GM19351 (cell line): ENCODE results near the gene RAB39A.

Experiments
- ATAC-seq: cut with Tn5 transposase; IDR thresholded peaks from one replicate; pipeline ENCODE4 v1.9.1; 2021; ENCODE audit warnings: mild to moderate bottlenecking, moderate library complexity; ENCODE audit not compliant: unreplicated experiment

The RAB39A gene

GRCh38 chr11:107961480-107961879 is 33.2 kb downstream of the RAB39A start:
- ATAC-seq, result no peak

DNA sequence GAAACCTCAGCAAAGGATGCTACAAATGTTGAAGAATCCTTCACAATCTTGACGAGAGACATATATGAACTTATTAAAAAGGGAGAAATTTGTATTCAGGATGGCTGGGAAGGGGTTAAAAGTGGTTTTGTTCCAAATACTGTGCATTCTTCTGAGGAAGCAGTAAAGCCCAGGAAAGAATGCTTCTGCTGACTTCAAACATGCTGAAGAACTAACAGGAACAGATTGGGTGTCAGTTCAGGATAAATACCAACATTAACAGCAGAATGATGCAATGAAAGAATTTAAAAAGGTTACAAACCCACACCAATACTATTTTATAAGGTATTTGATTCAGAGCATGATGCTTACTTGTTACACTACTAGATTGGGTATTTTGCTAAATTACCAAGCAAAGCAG is 33.9 kb downstream of the RAB39A start:
- no peak for ATAC-seq

GRCh38 chr11:107963091-107963490 is 34.8 kb downstream of the RAB39A start:
- no peak for ATAC-seq

GRCh38 chr11:107969219-107969618 is 41.0 kb downstream of the RAB39A start:
- no peak for ATAC-seq

- no peak for ATAC-seq
Measured at GRCh38 chr11:107970049-107970448, 41.8 kb downstream of the RAB39A start.

DNA sequence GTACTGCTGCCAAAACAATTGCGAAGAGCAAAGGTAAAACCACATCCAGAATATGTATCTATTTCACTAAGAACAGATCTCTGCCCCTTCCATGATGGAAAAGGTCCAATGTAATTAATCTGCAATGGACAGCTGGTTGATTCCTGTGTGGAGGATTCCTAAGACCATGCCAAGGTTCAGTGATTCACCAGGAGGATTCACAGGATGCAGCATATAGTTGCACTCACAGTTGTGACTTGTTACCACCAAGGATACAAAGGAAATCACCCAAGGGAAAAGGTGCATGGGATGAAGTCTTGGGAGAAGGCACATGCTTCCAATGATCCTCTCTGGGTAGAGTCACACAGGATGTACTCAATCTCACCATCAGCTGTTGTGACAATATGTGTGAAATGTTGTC is 45.4 kb downstream of the RAB39A start:
- no peak for ATAC-seq

DNA sequence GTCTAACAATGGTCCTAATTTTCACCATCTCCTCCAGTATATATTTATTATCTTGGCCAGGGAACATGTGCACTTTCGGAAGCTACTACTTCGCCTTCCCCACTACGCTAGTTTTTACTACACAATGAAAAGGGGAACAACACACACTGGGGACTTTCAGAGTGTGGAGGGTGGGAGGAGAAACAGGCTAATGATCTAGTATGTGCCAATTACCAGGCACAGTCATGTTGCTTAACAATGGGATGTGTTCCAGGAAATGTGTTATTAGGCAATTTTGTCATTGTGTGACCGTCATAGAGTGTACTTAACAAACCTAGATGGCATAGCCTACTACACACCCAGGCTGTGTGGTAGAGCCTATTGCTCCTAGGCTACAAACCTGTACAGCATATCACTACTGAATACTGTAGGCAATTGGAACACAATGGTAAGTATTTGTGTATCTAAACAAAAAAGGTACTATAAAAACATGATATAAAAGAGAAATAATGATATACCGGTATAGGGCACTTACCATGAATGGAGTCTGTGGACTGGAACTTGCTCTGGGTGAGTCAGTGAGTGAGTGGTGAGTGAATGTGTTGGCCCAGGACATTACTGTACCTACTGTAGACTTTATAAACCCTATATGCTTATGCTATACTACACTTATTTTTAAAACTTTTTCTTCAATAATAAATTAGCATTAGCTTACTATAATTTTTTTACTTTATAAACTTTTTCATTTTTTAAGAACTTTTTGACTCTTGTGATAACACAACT is 60.3 kb downstream of the RAB39A start:
- ATAC-seq, result no peak

GRCh38 chr11:107991868-107992414 is 63.7 kb downstream of the RAB39A start:
- no peak for ATAC-seq

GRCh38 chr11:107996006-107996776 is 67.9 kb downstream of the RAB39A start:
- ATAC-seq, result no peak

GRCh38 chr11:107998761-107999160 is 70.5 kb downstream of the RAB39A start:
- no peak for ATAC-seq

- ATAC-seq, result peak; percentile 100
Measured at GRCh38 chr11:107999759-108000455, 71.7 kb downstream of the RAB39A start.

- ATAC-seq, result no peak
Measured at GRCh38 chr11:108002476-108002875, 74.2 kb downstream of the RAB39A start.

GRCh38 chr11:108003623-108004022 is 75.4 kb downstream of the RAB39A start:
- ATAC-seq, result no peak

- ATAC-seq, result no peak
Measured at GRCh38 chr11:108007819-108008218, 79.6 kb downstream of the RAB39A start.

- peak; percentile 88 for ATAC-seq
Measured at GRCh38 chr11:108008656-108009496, 80.6 kb downstream of the RAB39A start, which contains the start of gene CUL5. TSS of gene CUL5 (plus strand) at chr11:108008898. CDS start at chr11:108009349, 451 bp downstream.

GRCh38 chr11:108009497-108010370 is 81.5 kb downstream of the RAB39A start:
- ATAC-seq, result peak; percentile 11

GRCh38 chr11:108012139-108012725 is 84.0 kb downstream of the RAB39A start:
- no peak for ATAC-seq
